MM.1S (cell line): Measurements from ENCODE around the gene TXLNA.
A peak's percentile ranks its signal among the peaks of the same experiment; 100 is the strongest.

ENCODE experiments used
- DNase-seq: peaks from one replicate; pipeline ENCODE4 v3.0.0-alpha.2; 2015
- H2AFZ ChIP-seq: fragments of 300-600 bp; sonication (generic); 2 replicates; pipeline ENCODE4 v1.6.0; 2016; ENCODE audit warnings: antibody characterized with exemption, low read length
- H3F3A ChIP-seq: fragments of 300-600 bp; sonication (generic); 2 replicates; pipeline ENCODE4 v1.6.1; 2016; ENCODE audit warnings: mild to moderate bottlenecking, antibody characterized with exemption, low read length, moderate library complexity, mixed read lengths; ENCODE audit not compliant: insufficient read depth
- H3K27ac ChIP-seq: fragments of 300-600 bp; sonication (generic); 2 replicates; pipeline ENCODE4 v1.5.1; 2016; ENCODE audit warnings: mild to moderate bottlenecking, low read length
- H3K27me3 ChIP-seq: fragments of 300-600 bp; sonication (generic); replicated peaks from 2 replicates; pipeline ENCODE4 v1.6.0; 2016; ENCODE audit warnings: low read length; ENCODE audit not compliant: insufficient read depth
- H3K36me3 ChIP-seq: fragments of 300-600 bp; sonication (generic); replicated peaks from 2 replicates; pipeline ENCODE4 v1.6.1; 2016; ENCODE audit warnings: mild to moderate bottlenecking, low read length, mixed read lengths; ENCODE audit not compliant: insufficient read depth
- H3K4me1 ChIP-seq: fragments of 300-600 bp; sonication (generic); 2 replicates; pipeline ENCODE4 v1.6.1; 2016; ENCODE audit warnings: low read length, mixed read lengths
- H3K4me2 ChIP-seq: fragments of 300-600 bp; sonication (generic); 2 replicates; pipeline ENCODE4 v1.6.0; 2016; ENCODE audit warnings: low read depth, low read length
- H3K4me3 ChIP-seq: fragments of 300-600 bp; sonication (generic); 2 replicates; pipeline ENCODE4 v1.5.1; 2016; ENCODE audit warnings: low read length, mixed read lengths
- H3K79me2 ChIP-seq: fragments of 300-600 bp; sonication (generic); 2 replicates; pipeline ENCODE4 v1.6.1; 2016; ENCODE audit warnings: mixed run types, low read length, mixed read lengths
- H3K9ac ChIP-seq: fragments of 300-600 bp; sonication (generic); 2 replicates; pipeline ENCODE4 v1.6.1; 2016; ENCODE audit warnings: low read length, mixed read lengths
- H3K9me2 ChIP-seq: fragments of 300-600 bp; sonication (generic); replicated peaks from 2 replicates; pipeline ENCODE4 v1.6.1; 2016; ENCODE audit warnings: mild to moderate bottlenecking, low read length, mixed read lengths; ENCODE audit not compliant: insufficient read depth
- H3K9me3 ChIP-seq: fragments of 300-600 bp; sonication (generic); replicated peaks from 2 replicates; pipeline ENCODE4 v1.6.1; 2016; ENCODE audit warnings: mild to moderate bottlenecking, low read length, mixed read lengths; ENCODE audit not compliant: insufficient read depth
- H4K20me1 ChIP-seq: fragments of 300-600 bp; sonication (generic); 2 replicates; pipeline ENCODE4 v1.6.1; 2016; ENCODE audit warnings: mild to moderate bottlenecking, low read length, moderate library complexity, mixed read lengths; ENCODE audit not compliant: insufficient read depth
- CTCF ChIP-seq: fragments of 300-600 bp; sonication (generic); IDR thresholded peaks from 2 replicates; pipeline ENCODE4 v1.5.1; 2016; ENCODE audit warnings: antibody characterized with exemption, low read length, mixed read lengths
- EZH2 ChIP-seq: fragments of 300-600 bp; sonication (generic); optimal IDR thresholded peaks from 2 replicates; pipeline ENCODE3; 2017; ENCODE audit warnings: low read depth, mild to moderate bottlenecking, antibody characterized with exemption, low read length, mixed read lengths
- EZH2phosphoT487 ChIP-seq: fragments of 300-600 bp; sonication (generic); IDR thresholded peaks from 2 replicates; pipeline ENCODE4 v1.6.1; 2018; ENCODE audit warnings: antibody characterized with exemption, low read length

Gene TXLNA

GRCh38 chr1:32219022-32219421 lies 39.5 kb downstream of the TXLNA start:
- Histone ChIP-seq H3K4me2 (no peak overlapping the region), H3K9me2 (no peaks in the 10 kb centered on the region), H3K9me3 (no peaks in the 10 kb centered on the region), H3K27me3 (no peaks in the 10 kb centered on the region), H4K20me1 (no peaks in the 10 kb centered on the region), H3K9ac (no peak overlapping the region), H2AFZ (no peak overlapping the region), H3F3A (no peaks in the 10 kb centered on the region), H3K79me2 (peaks cover 28% of the 10 kb centered on the region), H3K4me1 (peaks cover 5% of the 10 kb centered on the region; the same call in 1 of the 2 replicates), H3K4me3 (no peak overlapping the region), H3K27ac (no peak overlapping the region), H3K36me3 (peaks cover under 1% of the 10 kb centered on the region; the same call in 1 of the 2 replicates)
- TF ChIP-seq EZH2phosphoT487, result no peak
- TF ChIP-seq EZH2, result no peak
- TF ChIP-seq CTCF, result no peak
- no peak for DNase-seq

- H3K9me3 ChIP-seq, result no peaks in the 10 kb centered on the region
- H3K27me3 ChIP-seq, result no peaks in the 10 kb centered on the region
- H2AFZ ChIP-seq, result no peak overlapping the region
- no peaks in the 10 kb centered on the region for H4K20me1 ChIP-seq
- peak overlapping the region; percentile 91; the same call in 1 of the 2 replicates for H3K9ac ChIP-seq
- H3K36me3 ChIP-seq, result 0 out of 2 replicates have a peak, but pooled peaks cover 3% of the 10 kb centered on the region
- TF ChIP-seq EZH2phosphoT487 (no peak), EZH2 (no peak), CTCF (no peak)
- DNase-seq, result peak; percentile 1
- H3K4me3 ChIP-seq, result peak overlapping the region; percentile 77; the same call in 1 of the 2 replicates
- H3K9me2 ChIP-seq, result no peaks in the 10 kb centered on the region
- H3K4me1 ChIP-seq, result peaks cover 5% of the 10 kb centered on the region; the same call in 1 of the 2 replicates
- H3F3A ChIP-seq, result no peaks in the 10 kb centered on the region
- H3K4me2 ChIP-seq, result peak overlapping the region; percentile 84
- no peak overlapping the region for H3K27ac ChIP-seq
- peaks cover 37% of the 10 kb centered on the region for H3K79me2 ChIP-seq
Measured at GRCh38 chr1:32220746-32221580, 41.5 kb downstream of the TXLNA start.

DNA sequence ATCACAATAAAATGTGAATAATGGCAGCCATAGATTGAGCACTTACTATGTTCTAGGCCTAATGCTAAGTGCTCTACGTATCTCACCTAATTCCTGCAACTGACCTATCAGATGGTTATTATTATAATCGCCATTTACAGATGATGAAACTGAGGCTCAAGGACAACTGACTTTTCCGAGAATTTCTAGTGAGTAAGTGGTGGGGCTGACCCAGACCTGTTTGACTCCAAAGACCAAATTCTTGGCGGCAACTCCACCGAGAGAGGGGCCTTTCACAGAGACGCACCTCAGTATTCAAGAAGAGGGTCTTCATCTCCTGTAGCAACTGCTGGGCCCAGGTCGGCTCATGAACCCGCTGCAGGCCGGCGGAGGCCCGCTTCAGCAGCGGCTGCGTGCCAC lies 42.1 kb downstream of the TXLNA start:
- Histone ChIP-seq H3K79me2 (peaks cover 39% of the 10 kb centered on the region), H2AFZ (peak overlapping the region; percentile 60; the same call in 1 of the 2 replicates), H3K9me2 (no peaks in the 10 kb centered on the region), H3K36me3 (0 out of 2 replicates have a peak, but pooled peaks cover 3% of the 10 kb centered on the region), H3F3A (no peaks in the 10 kb centered on the region), H3K4me2 (peak overlapping the region; percentile 84), H3K4me3 (peak overlapping the region; percentile 77), H3K4me1 (peaks cover 5% of the 10 kb centered on the region; the same call in 1 of the 2 replicates), H3K27me3 (no peaks in the 10 kb centered on the region), H3K27ac (no peak overlapping the region), H3K9me3 (no peaks in the 10 kb centered on the region), H4K20me1 (no peaks in the 10 kb centered on the region), H3K9ac (peak overlapping the region; percentile 91; the same call in 1 of the 2 replicates)
- DNase-seq, result no peak
- no peak for TF ChIP-seq EZH2
- TF ChIP-seq CTCF, result no peak
- TF ChIP-seq EZH2phosphoT487, result no peak
